Tibial nerve (tissue), 4 donors: ENCODE measurements around the gene AGBL3. TPM values are rescaled to one million over a fixed set of nuclear protein-coding genes. Genes with fewer than 3 reads are reported as not detected.

Experiments
- DNase-seq, 2 donors: peaks; one replicate each; pipeline ENCODE4 v3.0.0-alpha.2; 2019; ENCODE audit warnings: low spot score in 2 of 2
- H3K27ac ChIP-seq, 4 donors: fragments of 200-600 bp; sonication (generic) in 3 of 4; one replicate each; pipeline ENCODE4 v1.5.1; 2017 to 2019; ENCODE audit warnings: mild to moderate bottlenecking in 1 of 4
- H3K27me3 ChIP-seq, 2 donors: fragments of 200-600 bp; sonication (generic) in 1 of 2; one replicate each; pipeline versions ENCODE4 v1.5.1 to v1.6.0; 2017 to 2019
- H3K36me3 ChIP-seq, 3 donors: fragments of 200-600 bp; sonication (generic); one replicate each; pipeline ENCODE4 v1.5.1; 2018 to 2019
- H3K4me1 ChIP-seq, 4 donors: fragments of 200-600 bp; sonication (generic) in 3 of 4; one replicate each; pipeline ENCODE4 v1.5.1; 2017 to 2019
- H3K4me3 ChIP-seq, 4 donors: fragments of 200-600 bp; sonication (generic) in 3 of 4; one replicate each; pipeline ENCODE4 v1.5.1; 2017 to 2019; ENCODE audit warnings: mild to moderate bottlenecking in 1 of 4, moderate library complexity in 1 of 4
- H3K9me3 ChIP-seq, 4 donors: fragments of 200-600 bp; sonication (generic) in 3 of 4; one replicate each; pipeline ENCODE4 v1.5.1; 2017 to 2019
- EP300 ChIP-seq, 2 donors: sonication (generic); formaldehyde crosslinking; IDR thresholded peaks; one replicate each; pipeline ENCODE4 v1.6.1; 2017; ENCODE audit warnings: antibody characterized with exemption in 2 of 2, mild to moderate bottlenecking in 1 of 2
- POLR2A ChIP-seq, 2 donors: fragments of 450-650 bp; IDR thresholded peaks; one replicate each; pipeline ENCODE4 v1.6.1; 2017; ENCODE audit warnings: antibody characterized with exemption in 2 of 2, mild to moderate bottlenecking in 2 of 2, moderate library complexity in 2 of 2
- WGBS, 2 donors: methylation state at CpG; one replicate each; pipeline ENCODE4 v1.1.5; 2018; 5-methylcytosine and 5-hydroxymethylcytosine counted together
- total RNA-seq, 4 donors: library from RNA; depleted of rRNA; stranded (reverse); fragments of >200 nt; gene quantifications; one replicate each; pipeline ENCODE4 v1.1.0, GENCODE V29; 2016
- TF ChIP-seq, protein P1 (sequence below), 5 experiments: fragments of 200-600 bp in 3 of 5; fragments of 450-650 bp in 2 of 5; sonication (generic) in 3 of 5; IDR thresholded peaks; one replicate each; pipeline ENCODE4 v1.5.1; 2016 to 2019; ENCODE audit warnings: antibody characterized with exemption in 5 of 5, mild to moderate bottlenecking in 3 of 5, moderate library complexity in 2 of 5

Gene AGBL3
- total RNA-seq, 4 donors from 2014 or later: 1.3 to 3.1 (median 1.9) TPM

DNA sequence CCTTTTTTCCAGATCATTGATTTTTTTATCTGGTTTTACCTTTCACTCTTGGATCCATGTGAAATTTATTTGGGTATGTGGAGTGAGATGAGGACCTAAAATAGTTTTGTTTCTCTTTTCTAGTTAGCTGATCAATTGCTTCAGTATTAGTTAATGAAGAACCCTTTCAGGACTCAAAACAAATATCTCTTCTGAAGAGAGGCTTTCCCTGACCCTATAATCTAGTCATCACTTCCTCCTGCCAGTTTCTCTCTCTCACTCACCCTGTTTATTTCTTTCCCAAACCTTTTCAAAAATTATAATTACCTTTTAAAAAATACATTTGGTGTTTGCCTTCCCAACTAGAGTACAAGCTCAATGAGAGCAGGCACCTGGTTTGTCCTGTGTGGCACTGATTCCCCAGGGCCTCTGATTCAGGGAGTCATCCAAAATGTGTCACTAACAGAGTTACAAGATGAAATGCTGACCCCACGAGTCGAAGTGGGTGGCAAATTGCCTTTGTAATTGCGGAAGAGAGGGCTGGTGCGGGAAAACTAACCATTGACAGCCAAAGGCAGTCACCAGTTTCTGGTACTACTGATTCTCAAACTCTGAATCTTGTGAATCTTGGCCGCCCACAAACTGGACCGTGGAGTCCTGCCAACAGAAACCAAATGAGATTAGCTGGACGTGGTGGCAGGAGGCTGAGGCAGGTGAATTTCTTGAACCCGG, 163.9 kb downstream of the AGBL3 start:
- TF ChIP-seq EP300 (IDR thresholded peaks at IDR 0.05) (peak in 1 of 2 donors; percentile 26), POLR2A (IDR thresholded peaks at IDR 0.05) (no peak)
- Histone ChIP-seq H3K4me3 (peak overlapping the region in 2 of 4 donors; percentile 50 to 54), H3K27ac (peak overlapping the region; percentile 88 to 98 (median 96)), H3K4me1 (peaks cover 0 to 40% (median 23%) of the 10 kb centered on the region in 4 donors), H3K36me3 (peaks cover 0 to 16% (median 0%) of the 10 kb centered on the region in 3 donors), H3K9me3 (peaks cover 0 to 21% (median 0%) of the 10 kb centered on the region in 4 donors), H3K27me3 (no peaks in the 10 kb centered on the region)
- no peak for DNase-seq
- WGBS, 2 donors: 40 to 46% methylated on average over 8 of the region's 8 CpGs

- H3K27ac ChIP-seq: peak overlapping the region in 3 of 4 donors; percentile 25 to 98 (median 98)
- H3K4me1 ChIP-seq: peaks cover 0 to 40% (median 23%) of the 10 kb centered on the region in 4 donors
- no peaks in the 10 kb centered on the region for H3K27me3 ChIP-seq
- H3K4me3 ChIP-seq: no peak overlapping the region
- no peak for DNase-seq
- H3K9me3 ChIP-seq: peaks cover 0 to 30% (median under 1%) of the 10 kb centered on the region in 4 donors
- TF ChIP-seq EP300 (IDR thresholded peaks at IDR 0.05) (no peak), POLR2A (IDR thresholded peaks at IDR 0.05) (no peak)
- TF ChIP-seq, protein P1, sequence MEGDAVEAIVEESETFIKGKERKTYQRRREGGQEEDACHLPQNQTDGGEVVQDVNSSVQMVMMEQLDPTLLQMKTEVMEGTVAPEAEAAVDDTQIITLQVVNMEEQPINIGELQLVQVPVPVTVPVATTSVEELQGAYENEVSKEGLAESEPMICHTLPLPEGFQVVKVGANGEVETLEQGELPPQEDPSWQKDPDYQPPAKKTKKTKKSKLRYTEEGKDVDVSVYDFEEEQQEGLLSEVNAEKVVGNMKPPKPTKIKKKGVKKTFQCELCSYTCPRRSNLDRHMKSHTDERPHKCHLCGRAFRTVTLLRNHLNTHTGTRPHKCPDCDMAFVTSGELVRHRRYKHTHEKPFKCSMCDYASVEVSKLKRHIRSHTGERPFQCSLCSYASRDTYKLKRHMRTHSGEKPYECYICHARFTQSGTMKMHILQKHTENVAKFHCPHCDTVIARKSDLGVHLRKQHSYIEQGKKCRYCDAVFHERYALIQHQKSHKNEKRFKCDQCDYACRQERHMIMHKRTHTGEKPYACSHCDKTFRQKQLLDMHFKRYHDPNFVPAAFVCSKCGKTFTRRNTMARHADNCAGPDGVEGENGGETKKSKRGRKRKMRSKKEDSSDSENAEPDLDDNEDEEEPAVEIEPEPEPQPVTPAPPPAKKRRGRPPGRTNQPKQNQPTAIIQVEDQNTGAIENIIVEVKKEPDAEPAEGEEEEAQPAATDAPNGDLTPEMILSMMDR (IDR thresholded peaks at IDR 0.05): no peak
- peaks cover 0 to 24% (median 0%) of the 10 kb centered on the region in 3 donors for H3K36me3 ChIP-seq
- 86 to 98% methylated on average over 2 of the region's 2 CpGs for WGBS, 2 donors
Measured at GRCh38 chr7:135151132-135151531, 164.8 kb downstream of the AGBL3 start.

DNA sequence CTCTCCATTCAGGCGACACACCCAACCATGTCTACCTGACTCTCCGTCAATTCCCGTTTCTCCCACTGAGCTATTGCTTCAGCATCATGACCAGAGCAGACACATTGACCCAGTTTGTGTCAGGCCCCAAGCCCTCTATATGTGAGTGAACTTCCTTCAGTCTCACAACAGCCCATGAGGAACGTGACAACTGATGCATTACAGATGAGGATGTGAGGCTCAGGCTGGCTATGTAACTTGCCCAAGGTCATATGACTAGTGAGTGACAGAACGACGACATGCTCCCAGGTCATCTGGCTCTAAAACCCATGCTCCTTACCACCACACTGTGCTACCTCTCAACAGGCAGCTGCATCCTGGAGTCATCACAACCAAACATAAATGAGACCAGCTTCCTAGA, 165.2 kb downstream of the AGBL3 start:
- Histone ChIP-seq H3K27me3 (no peaks in the 10 kb centered on the region), H3K4me1 (peaks cover 0 to 36% (median 22%) of the 10 kb centered on the region in 4 donors), H3K9me3 (peaks cover 0 to 33% (median 2%) of the 10 kb centered on the region in 4 donors), H3K27ac (peak overlapping the region in 3 of 4 donors; percentile 25 to 98 (median 98)), H3K36me3 (peaks cover 0 to 27% (median 0%) of the 10 kb centered on the region in 3 donors), H3K4me3 (no peak overlapping the region)
- WGBS, 2 donors: 76 to 87% methylated on average over 6 of the region's 6 CpGs
- TF ChIP-seq POLR2A (IDR thresholded peaks at IDR 0.05) (no peak), EP300 (IDR thresholded peaks at IDR 0.05) (peak in 1 of 2 donors; percentile 51)
- no peak for DNase-seq

DNA sequence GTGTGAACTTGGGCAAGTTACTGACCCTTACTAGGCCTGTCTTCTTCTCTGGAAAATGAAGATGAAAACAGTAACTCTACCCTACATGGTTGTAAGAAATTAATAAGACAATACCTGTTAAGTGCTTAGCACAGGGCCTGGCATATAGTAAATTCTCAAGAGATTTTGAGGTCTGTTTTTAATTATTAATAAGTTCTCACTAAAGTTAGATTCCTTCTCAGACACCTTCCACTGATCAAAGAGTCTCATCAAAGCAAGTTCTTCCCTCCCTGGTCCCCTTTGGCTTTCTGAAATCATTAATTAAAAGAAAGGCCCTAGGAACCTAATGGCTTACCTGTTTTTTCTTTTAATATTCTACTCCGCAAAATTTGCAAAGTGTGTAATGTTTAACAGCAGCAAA, 166.1 kb downstream of the AGBL3 start:
- Histone ChIP-seq H3K4me1 (peaks cover 0 to 30% (median 20%) of the 10 kb centered on the region in 4 donors), H3K36me3 (peaks cover 0 to 36% (median 0%) of the 10 kb centered on the region in 3 donors), H3K9me3 (peaks cover 0 to 37% (median 2%) of the 10 kb centered on the region in 4 donors), H3K27me3 (no peaks in the 10 kb centered on the region), H3K27ac (peak overlapping the region in 1 of 4 donors; percentile 98), H3K4me3 (no peak overlapping the region)
- DNase-seq: no peak
- TF ChIP-seq POLR2A (IDR thresholded peaks at IDR 0.05) (no peak), EP300 (IDR thresholded peaks at IDR 0.05) (no peak)
- TF ChIP-seq, protein P1 (IDR thresholded peaks at IDR 0.05): no peak
- WGBS, 2 donors: 95 to 100% methylated on average over 1 of the region's 1 CpG

DNA sequence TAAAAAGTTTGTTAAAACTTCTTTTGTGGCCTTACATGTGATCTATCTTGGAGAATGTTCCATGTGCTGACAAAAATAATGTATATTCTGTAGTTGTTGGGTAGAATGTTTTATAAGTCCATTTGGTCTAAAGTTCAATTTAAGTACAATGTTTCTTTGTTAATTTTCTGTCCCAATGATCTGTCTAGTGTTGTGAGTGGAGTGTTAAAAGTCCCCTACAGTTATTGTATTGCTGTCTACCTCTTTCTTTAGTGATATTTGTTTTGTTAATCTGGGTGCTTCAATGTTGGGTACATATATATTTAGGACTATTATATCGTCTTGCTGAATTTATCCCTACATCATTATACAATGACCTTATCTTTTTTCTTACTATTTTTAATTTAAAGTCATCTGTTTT, 168.4 kb downstream of the AGBL3 start:
- Histone ChIP-seq H3K27me3 (no peaks in the 10 kb centered on the region), H3K4me1 (peaks cover 0 to 46% (median 21%) of the 10 kb centered on the region in 4 donors), H3K9me3 (peaks cover 0 to 37% (median 2%) of the 10 kb centered on the region in 4 donors), H3K36me3 (peaks cover 0 to 48% (median 0%) of the 10 kb centered on the region in 3 donors), H3K4me3 (no peak overlapping the region), H3K27ac (no peak overlapping the region)
- 92% methylated on average over 1 of the region's 1 CpG for WGBS, 2 donors
- DNase-seq: no peak
- TF ChIP-seq, protein P1 (IDR thresholded peaks at IDR 0.05): no peak
- no peak for TF ChIP-seq POLR2A (IDR thresholded peaks at IDR 0.05)
- no peak for TF ChIP-seq EP300 (IDR thresholded peaks at IDR 0.05)

DNA sequence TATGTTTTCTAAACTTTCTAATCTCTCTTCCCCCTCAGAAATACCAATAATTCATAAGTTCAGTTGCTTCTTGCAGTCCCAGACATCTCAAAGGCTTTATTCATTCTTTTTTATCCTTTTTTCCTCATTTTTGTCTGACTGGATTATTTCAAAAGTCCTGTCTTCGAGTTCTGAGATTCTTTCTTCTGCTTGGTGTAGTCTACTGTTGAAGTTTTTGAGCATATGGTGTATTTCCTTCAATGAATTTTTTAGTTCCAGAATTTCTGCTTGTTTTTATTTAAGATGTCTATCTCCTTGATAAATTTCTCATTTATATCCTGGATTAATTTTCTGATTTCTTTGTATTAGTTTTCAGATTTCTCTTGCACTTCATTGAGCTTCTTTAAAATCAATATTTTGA, 170.0 kb downstream of the AGBL3 start:
- H3K4me3 ChIP-seq: no peak overlapping the region
- peaks cover 0 to 37% (median 2%) of the 10 kb centered on the region in 4 donors for H3K9me3 ChIP-seq
- peaks cover 0 to 48% (median 0%) of the 10 kb centered on the region in 3 donors for H3K36me3 ChIP-seq
- no peak overlapping the region for H3K27ac ChIP-seq
- no peak for DNase-seq
- TF ChIP-seq, protein P1 (IDR thresholded peaks at IDR 0.05): no peak
- TF ChIP-seq EP300 (IDR thresholded peaks at IDR 0.05) (no peak), POLR2A (IDR thresholded peaks at IDR 0.05) (no peak)
- peaks cover 0 to 47% (median 25%) of the 10 kb centered on the region in 4 donors for H3K4me1 ChIP-seq
- H3K27me3 ChIP-seq: no peaks in the 10 kb centered on the region
- 82 to 92% methylated on average over 1 of the region's 1 CpG for WGBS, 2 donors
